Measurements from ENCODE around the gene MYO5B. TPM values are rescaled to one million over a fixed set of nuclear protein-coding genes. Genes with fewer than 3 reads are reported as not detected.

MYO5B gene
- total RNA-seq, 1 donor from 2014 or later, result 6.7 TPM

GRCh38 chr18:50051288-50051687 is 143.7 kb downstream of the MYO5B start:
- Histone ChIP-seq H3K4me1 (no peaks in the 10 kb centered on the region), H2AFZ (replicated peaks) (no peak overlapping the region), H3K4me3 (no peak overlapping the region), H3K79me2 (ENCODE audit: low read depth) (no peaks in the 10 kb centered on the region), H4K20me1 (ENCODE audit: low read depth) (no peaks in the 10 kb centered on the region), H3K9me3 (ENCODE audit: low read depth) (no peaks in the 10 kb centered on the region), H3K9ac (no peak overlapping the region), H3K4me2 (no peak overlapping the region), H3K27ac (no peak overlapping the region), H3F3A (ENCODE audit: low read depth) (no peaks in the 10 kb centered on the region), H3K36me3 (no peaks in the 10 kb centered on the region), H3K27me3 (no peaks in the 10 kb centered on the region)
- Mint-ChIP-seq H3K4me1 (no peaks in the 10 kb centered on the region), H3K27ac (no peak overlapping the region), H3K9me3 (no peaks in the 10 kb centered on the region), H3K36me3 (no peaks in the 10 kb centered on the region), H3K4me3 (no peak overlapping the region), H3K27me3 (ENCODE audit: insufficient read depth, low read depth) (no peaks in the 10 kb centered on the region)
- TF ChIP-seq CTCF (IDR thresholded peaks at IDR 0.05) (peak; percentile 60), EZH2phosphoT487 (IDR thresholded peaks at IDR 0.05) (no peak), EZH2 (IDR thresholded peaks at IDR 0.05) (no peak)
- DNase-seq (ENCODE audit: low spot score), result peak; percentile 43

- H3K4me3 Mint-ChIP-seq, result no peak overlapping the region
- H2AFZ ChIP-seq (replicated peaks), result no peak overlapping the region
- H4K20me1 ChIP-seq (ENCODE audit: low read depth), result no peaks in the 10 kb centered on the region
- H3K9me3 ChIP-seq (ENCODE audit: low read depth), result no peaks in the 10 kb centered on the region
- DNase-seq (ENCODE audit: low spot score), result no peak
- no peak overlapping the region for H3K4me2 ChIP-seq
- H3K4me1 ChIP-seq, result peaks cover 5% of the 10 kb centered on the region
- no peak overlapping the region for H3K9ac ChIP-seq
- H3K27me3 Mint-ChIP-seq (ENCODE audit: insufficient read depth, low read depth), result no peaks in the 10 kb centered on the region
- H3K27ac ChIP-seq, result no peak overlapping the region
- H3K27ac Mint-ChIP-seq, result no peak overlapping the region
- peaks cover 5% of the 10 kb centered on the region for H3F3A ChIP-seq (ENCODE audit: low read depth)
- no peaks in the 10 kb centered on the region for H3K79me2 ChIP-seq (ENCODE audit: low read depth)
- no peaks in the 10 kb centered on the region for H3K9me3 Mint-ChIP-seq
- peaks cover 5% of the 10 kb centered on the region for H3K4me1 Mint-ChIP-seq
- H3K36me3 Mint-ChIP-seq, result no peaks in the 10 kb centered on the region
- no peaks in the 10 kb centered on the region for H3K27me3 ChIP-seq
- H3K36me3 ChIP-seq, result no peaks in the 10 kb centered on the region
- TF ChIP-seq CTCF (IDR thresholded peaks at IDR 0.05), result no peak
- TF ChIP-seq EZH2phosphoT487 (IDR thresholded peaks at IDR 0.05), result no peak
- no peak for TF ChIP-seq EZH2 (IDR thresholded peaks at IDR 0.05)
- no peak overlapping the region for H3K4me3 ChIP-seq
Observed at GRCh38 chr18:50045126-50045525, 149.8 kb downstream of the MYO5B start.

- TF ChIP-seq EZH2 (IDR thresholded peaks at IDR 0.05), result no peak
- peak; percentile 25 for TF ChIP-seq CTCF (IDR thresholded peaks at IDR 0.05)
- Histone ChIP-seq H3K36me3 (no peaks in the 10 kb centered on the region), H2AFZ (replicated peaks) (peak overlapping the region; percentile 15), H3K27me3 (no peaks in the 10 kb centered on the region), H3K27ac (no peak overlapping the region), H4K20me1 (ENCODE audit: low read depth) (no peaks in the 10 kb centered on the region), H3K79me2 (ENCODE audit: low read depth) (no peaks in the 10 kb centered on the region), H3K4me2 (no peak overlapping the region), H3K9me3 (ENCODE audit: low read depth) (no peaks in the 10 kb centered on the region), H3K4me3 (no peak overlapping the region), H3K9ac (no peak overlapping the region), H3F3A (ENCODE audit: low read depth) (peaks cover 8% of the 10 kb centered on the region), H3K4me1 (peaks cover 10% of the 10 kb centered on the region)
- H3K27me3 Mint-ChIP-seq (ENCODE audit: insufficient read depth, low read depth), result no peaks in the 10 kb centered on the region
- H3K36me3 Mint-ChIP-seq, result no peaks in the 10 kb centered on the region
- no peaks in the 10 kb centered on the region for H3K9me3 Mint-ChIP-seq
- no peak overlapping the region for H3K4me3 Mint-ChIP-seq
- H3K27ac Mint-ChIP-seq, result no peak overlapping the region
- peaks cover 5% of the 10 kb centered on the region for H3K4me1 Mint-ChIP-seq
- peak; percentile 16 for DNase-seq (ENCODE audit: low spot score)
Observed at GRCh38 chr18:50044402-50044801, 150.5 kb downstream of the MYO5B start.
